HepG2 (cell line): ENCODE results near the gene GPATCH3. TPM values are rescaled to one million over a fixed set of nuclear protein-coding genes. Genes with fewer than 3 reads are reported as not detected.
A peak's percentile ranks its signal among the peaks of the same experiment; 100 is the strongest.

Experiments used
- AHR ChIP-seq: IDR thresholded peaks from 2 replicates; pipeline ENCODE4 v1.6.1; 2018; ENCODE audit warnings: missing genetic modification reagents, missing compliant biosample characterization
- ARID2 ChIP-seq: sonication (generic); formaldehyde crosslinking; IDR thresholded peaks from 2 replicates; pipeline ENCODE4 v1.8.1; 2022; ENCODE audit warnings: mild to moderate bottlenecking, missing genetic modification reagents, borderline replicate concordance
- CBX2 ChIP-seq, 2 experiments: fragments of 200-600 bp in 1 of 2; sonication (generic); formaldehyde crosslinking in 1 of 2; IDR thresholded peaks; 2 replicates each; pipeline versions ENCODE4 v1.7.0 to v1.8.1; 2018 to 2022; ENCODE audit warnings: low read depth in 2 of 2, low read length in 1 of 2, mild to moderate bottlenecking in 1 of 2, missing genetic modification reagents in 1 of 2
- FIP1L1 ChIP-seq: fragments of 200-400 bp; formaldehyde crosslinking; IDR thresholded peaks from 2 replicates; pipeline ENCODE4 v1.6.1; 2018; ENCODE audit warnings: low read depth, mild to moderate bottlenecking, low read length, moderate library complexity, borderline replicate concordance; ENCODE audit not compliant: insufficient read depth
- HDAC6 ChIP-seq: fragments of 200-600 bp; sonication (generic); IDR thresholded peaks from 2 replicates; pipeline ENCODE4 v1.7.0; 2017; ENCODE audit warnings: mild to moderate bottlenecking, antibody characterized with exemption, low read length, low read depth
- NR2C2 ChIP-seq: sonication (generic); formaldehyde crosslinking; IDR thresholded peaks from 2 replicates; pipeline ENCODE4 v1.4.0; 2020; ENCODE audit warnings: missing genetic modification reagents, mild to moderate bottlenecking, moderate library complexity, borderline replicate concordance
- PAF1 ChIP-seq: IDR thresholded peaks from 2 replicates; pipeline ENCODE4 v1.6.1; 2016; ENCODE audit warnings: missing genetic modification reagents, missing compliant biosample characterization
- SNAI1 ChIP-seq: sonication (generic); formaldehyde crosslinking; IDR thresholded peaks from 2 replicates; pipeline ENCODE4 v1.5.0; 2020; ENCODE audit warnings: mild to moderate bottlenecking, missing genetic modification reagents, borderline replicate concordance
- TFAP4 ChIP-seq: sonication (generic); IDR thresholded peaks from 2 replicates; pipeline ENCODE4 v1.6.1; 2016; ENCODE audit warnings: low read depth, borderline replicate concordance
- TIGD3 ChIP-seq: sonication (generic); formaldehyde crosslinking; IDR thresholded peaks from 2 replicates; pipeline ENCODE4 v1.5.1; 2020; ENCODE audit warnings: mild to moderate bottlenecking, missing genetic modification reagents, borderline replicate concordance
- YEATS4 ChIP-seq: sonication (generic); formaldehyde crosslinking; IDR thresholded peaks from 2 replicates; pipeline ENCODE4 v1.4.0; 2020; ENCODE audit warnings: missing genetic modification reagents, borderline replicate concordance
- ZMYM2 ChIP-seq: sonication (generic); formaldehyde crosslinking; IDR thresholded peaks from 2 replicates; pipeline ENCODE4 v1.8.0; 2022; ENCODE audit warnings: mild to moderate bottlenecking, missing genetic modification reagents
- ZNF20 ChIP-seq: sonication (generic); formaldehyde crosslinking; IDR thresholded peaks from 2 replicates; pipeline ENCODE4 v1.4.0; 2020; ENCODE audit warnings: mild to moderate bottlenecking, moderate library complexity, missing genetic modification reagents
- ZNF274 ChIP-seq: sonication (generic); formaldehyde crosslinking; IDR thresholded peaks from 2 replicates; pipeline ENCODE4 v1.5.1; 2020; ENCODE audit warnings: mild to moderate bottlenecking, missing genetic modification reagents
- ZNF326 ChIP-seq: sonication (generic); formaldehyde crosslinking; IDR thresholded peaks from 2 replicates; pipeline ENCODE4 v1.4.0; 2020; ENCODE audit warnings: missing genetic modification reagents, borderline replicate concordance
- ZNF670 ChIP-seq: sonication (generic); formaldehyde crosslinking; IDR thresholded peaks from 2 replicates; pipeline ENCODE4 v1.8.0; 2022; ENCODE audit warnings: mild to moderate bottlenecking, missing genetic modification reagents, borderline replicate concordance
- ZNF792 ChIP-seq: IDR thresholded peaks from 2 replicates; pipeline ENCODE4 v1.6.1; 2016
- ZSCAN30 ChIP-seq: sonication (generic); formaldehyde crosslinking; IDR thresholded peaks from 2 replicates; pipeline ENCODE4 v1.5.0; 2020; ENCODE audit warnings: mild to moderate bottlenecking, missing genetic modification reagents
- ZSCAN5A ChIP-seq: sonication (generic); formaldehyde crosslinking; IDR thresholded peaks from 2 replicates; pipeline ENCODE4 v1.8.0; 2022; ENCODE audit warnings: mild to moderate bottlenecking, missing genetic modification reagents, borderline replicate concordance
- polyA plus RNA-seq, 8 experiments: library from polyadenylated mRNA; depleted of rRNA in 3 of 8; stranded (reverse) in 7 of 8; unstranded in 1 of 8; fragments of >200 nt; fragmentation: Illumina TruSeq in 4 of 8; extraction: Trizol in 4 of 8; gene quantifications; 2 replicates each; pipeline versions ENCODE4 v1.2.1 to v1.2.3, GENCODE V29; 2011 to 2016; ENCODE audit warnings: low read depth in 4 of 8, missing spikeins in 1 of 8, mixed read lengths in 1 of 8; ENCODE audit not compliant: insufficient read depth in 1 of 8
- total RNA-seq, 5 experiments: library from RNA; depleted of rRNA; stranded (reverse); fragments of >200 nt; fragmentation: Illumina TruSeq; extraction: Trizol; gene quantifications; 2 replicates each; pipeline ENCODE4 v1.2.3, GENCODE V29; 2016; ENCODE audit warnings: low read depth in 1 of 5
- TF ChIP-seq, protein P1 (sequence below): sonication (generic); formaldehyde crosslinking; IDR thresholded peaks from 2 replicates; pipeline ENCODE4 v1.5.0; 2020; ENCODE audit warnings: missing genetic modification reagents, mild to moderate bottlenecking, borderline replicate concordance
- TF ChIP-seq, protein P2 (sequence below): sonication (generic); formaldehyde crosslinking; IDR thresholded peaks from 2 replicates; pipeline ENCODE4 v1.5.0; 2020; ENCODE audit warnings: mild to moderate bottlenecking, missing genetic modification reagents, borderline replicate concordance

GPATCH3 gene
- total and polyA plus RNA-seq, 2 of the 13 experiments (the other 11 are each of a cell fraction or from before 2014, with no cell fraction given), result 8.3 to 11.0 TPM

DNA sequence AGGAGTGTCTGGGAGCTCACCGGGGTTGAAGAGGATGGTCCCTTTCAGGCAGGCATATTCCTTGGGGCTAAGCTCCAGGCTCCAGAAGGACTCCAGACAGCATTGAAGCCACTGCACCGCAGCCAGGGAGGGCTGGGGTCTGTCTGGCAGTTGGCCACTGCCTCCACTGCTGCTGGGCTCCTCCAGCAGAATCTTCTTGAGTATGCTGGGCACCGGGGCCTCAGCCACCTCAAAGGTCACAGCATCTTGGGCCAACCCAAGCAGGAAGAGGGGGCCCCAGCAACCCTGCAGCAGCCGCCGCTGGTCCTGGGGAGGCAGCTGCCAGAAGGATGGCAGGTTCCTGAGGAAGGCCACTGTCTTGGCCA lies 13.1 kb upstream of the GPATCH3 start (continued):
- TF ChIP-seq ZNF670 (peak; percentile 41; the same call in 1 of the 2 replicates), HDAC6 (no peak), PAF1 (CRISPR knock-in tag) (peak; percentile 96), ZNF274 (CRISPR knock-in tag) (no peak), ZNF20 (CRISPR knock-in tag) (no peak), NR2C2 (CRISPR knock-in tag) (no peak), ZMYM2 (CRISPR knock-in tag) (no peak), YEATS4 (CRISPR knock-in tag) (no peak), FIP1L1 (0 out of 2 replicates have a peak, but pooled peaks have one; percentile 1), ZNF326 (no peak), ZSCAN30 (CRISPR knock-in tag) (no peak), SNAI1 (CRISPR knock-in tag) (no peak), CBX2 (IDR thresholded peaks at IDR 0.05; ENCODE audit: low read depth, low read length) (no peak), CBX2 (CRISPR knock-in tag; IDR thresholded peaks at IDR 0.05; ENCODE audit: low read depth) (no peak), TFAP4 (no peak), ZNF792 (no peak), ARID2 (CRISPR knock-in tag) (peak; percentile 16; the same call in 1 of the 2 replicates), ZSCAN5A (CRISPR knock-in tag) (no peak), TIGD3 (CRISPR knock-in tag) (no peak), AHR (CRISPR knock-in tag) (no peak)
- TF ChIP-seq, protein P1, sequence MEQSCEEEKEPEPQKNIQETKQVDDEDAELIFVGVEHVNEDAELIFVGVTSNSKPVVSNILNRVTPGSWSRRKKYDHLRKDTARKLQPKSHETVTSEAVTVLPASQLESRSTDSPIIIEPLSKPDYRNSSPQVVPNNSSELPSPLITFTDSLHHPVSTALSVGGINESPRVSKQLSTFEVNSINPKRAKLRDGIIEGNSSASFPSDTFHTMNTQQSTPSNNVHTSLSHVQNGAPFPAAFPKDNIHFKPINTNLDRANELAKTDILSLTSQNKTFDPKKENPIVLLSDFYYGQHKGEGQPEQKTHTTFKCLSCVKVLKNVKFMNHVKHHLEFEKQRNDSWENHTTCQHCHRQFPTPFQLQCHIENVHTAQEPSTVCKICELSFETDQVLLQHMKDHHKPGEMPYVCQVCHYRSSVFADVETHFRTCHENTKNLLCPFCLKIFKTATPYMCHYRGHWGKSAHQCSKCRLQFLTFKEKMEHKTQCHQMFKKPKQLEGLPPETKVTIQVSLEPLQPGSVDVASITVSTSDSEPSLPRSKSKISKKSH (CRISPR knock-in tag), result 0 out of 2 replicates have a peak, but pooled peaks have one; percentile 28
- TF ChIP-seq, protein P2, sequence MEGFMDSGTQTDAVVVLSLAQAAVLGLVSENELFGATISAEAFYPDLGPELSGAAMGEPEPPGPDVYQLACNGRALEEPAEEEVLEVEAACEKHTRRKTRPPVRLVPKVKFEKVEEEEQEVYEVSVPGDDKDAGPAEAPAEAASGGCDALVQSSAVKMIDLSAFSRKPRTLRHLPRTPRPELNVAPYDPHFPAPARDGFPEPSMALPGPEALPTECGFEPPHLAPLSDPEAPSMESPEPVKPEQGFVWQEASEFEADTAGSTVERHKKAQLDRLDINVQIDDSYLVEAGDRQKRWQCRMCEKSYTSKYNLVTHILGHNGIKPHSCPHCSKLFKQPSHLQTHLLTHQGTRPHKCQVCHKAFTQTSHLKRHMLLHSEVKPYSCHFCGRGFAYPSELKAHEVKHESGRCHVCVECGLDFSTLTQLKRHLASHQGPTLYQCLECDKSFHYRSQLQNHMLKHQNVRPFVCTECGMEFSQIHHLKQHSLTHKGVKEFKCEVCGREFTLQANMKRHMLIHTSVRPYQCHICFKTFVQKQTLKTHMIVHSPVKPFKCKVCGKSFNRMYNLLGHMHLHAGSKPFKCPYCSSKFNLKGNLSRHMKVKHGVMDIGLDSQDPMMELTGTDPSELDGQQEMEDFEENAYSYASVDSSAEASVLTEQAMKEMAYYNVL (CRISPR knock-in tag), result no peak
